ENCODE measurements around the gene ZNF416.

Gene ZNF416

DNA sequence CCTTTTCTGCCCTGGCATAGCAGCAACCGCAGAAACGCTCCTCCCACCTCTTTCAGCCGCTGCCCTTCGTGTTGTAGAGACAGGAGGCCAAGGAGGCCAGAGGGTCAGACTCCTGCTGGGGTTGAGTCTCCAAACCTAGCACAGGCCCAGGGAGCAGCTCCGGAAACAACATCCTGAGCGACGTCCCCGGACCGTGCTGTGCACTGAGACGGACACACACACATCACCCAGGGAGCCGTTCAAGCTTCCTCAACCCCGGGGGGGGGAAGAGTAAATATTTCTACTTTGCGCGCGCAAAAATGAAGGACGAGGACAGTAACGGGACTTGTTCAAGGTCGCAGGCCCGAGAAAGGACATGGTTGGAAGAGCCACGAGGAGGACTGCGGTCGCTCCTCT, 19.7 kb downstream of the ZNF416 start:
- ATAC-seq = peak; percentile 13 to 18

DNA sequence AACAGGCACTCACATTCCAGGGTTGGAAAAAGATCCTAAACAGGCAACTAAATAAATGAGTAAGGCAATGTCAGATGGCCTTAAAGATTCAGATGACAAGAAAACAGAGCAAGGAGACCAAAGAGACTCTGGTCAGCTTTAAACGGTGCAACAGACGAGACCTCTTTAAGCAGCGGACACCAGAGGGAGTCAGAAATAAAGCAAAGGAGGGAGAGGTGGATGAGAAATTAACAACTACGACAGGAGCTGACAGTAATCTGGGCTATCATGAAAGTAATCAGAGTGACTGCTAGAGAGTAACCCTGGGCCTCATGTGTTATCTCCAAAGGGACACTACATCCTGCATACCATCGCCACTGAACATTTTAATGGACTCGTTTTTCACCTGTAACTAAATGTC, 20.2 kb downstream of the ZNF416 start:
- no peak for ATAC-seq

DNA sequence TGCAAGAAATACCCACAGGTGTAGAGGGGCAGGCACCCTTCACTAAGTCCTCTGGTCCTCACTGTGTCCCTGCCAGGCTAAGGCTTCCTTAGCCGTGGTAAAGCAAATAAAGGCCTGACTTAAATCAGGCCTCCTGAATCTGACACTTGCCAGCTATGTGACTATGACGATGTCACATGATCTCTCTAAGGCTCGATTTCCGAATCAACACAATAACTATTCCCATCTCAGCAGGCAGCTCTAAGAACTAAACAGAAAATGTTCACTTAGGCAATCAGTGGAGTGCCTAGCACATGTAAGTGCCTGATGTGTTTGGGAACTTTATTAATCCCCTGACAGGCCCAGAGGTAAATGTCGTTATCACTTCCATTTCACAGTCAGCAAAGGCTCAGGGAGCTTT, 21.1 kb downstream of the ZNF416 start:
- no peak for ATAC-seq

DNA sequence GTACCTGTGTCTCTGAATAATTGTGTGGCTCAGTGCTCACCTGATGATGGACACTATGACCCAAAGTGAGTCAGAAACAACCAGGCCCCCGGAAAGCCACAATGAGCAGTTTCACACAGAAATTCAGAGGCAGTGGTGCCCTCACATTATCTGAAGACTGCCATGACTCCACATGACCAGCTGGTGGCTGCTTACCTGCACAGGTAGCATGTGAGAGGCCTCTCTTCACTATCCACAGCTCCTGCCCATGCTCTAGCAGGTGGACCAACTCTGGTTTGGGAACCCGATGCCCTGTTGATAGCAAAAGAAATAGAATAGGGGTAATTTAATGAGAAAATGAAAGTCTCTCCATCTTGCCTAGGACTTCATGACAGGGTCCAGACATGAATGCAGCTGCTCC, 26.3 kb downstream of the ZNF416 start:
- no peak for ATAC-seq

DNA sequence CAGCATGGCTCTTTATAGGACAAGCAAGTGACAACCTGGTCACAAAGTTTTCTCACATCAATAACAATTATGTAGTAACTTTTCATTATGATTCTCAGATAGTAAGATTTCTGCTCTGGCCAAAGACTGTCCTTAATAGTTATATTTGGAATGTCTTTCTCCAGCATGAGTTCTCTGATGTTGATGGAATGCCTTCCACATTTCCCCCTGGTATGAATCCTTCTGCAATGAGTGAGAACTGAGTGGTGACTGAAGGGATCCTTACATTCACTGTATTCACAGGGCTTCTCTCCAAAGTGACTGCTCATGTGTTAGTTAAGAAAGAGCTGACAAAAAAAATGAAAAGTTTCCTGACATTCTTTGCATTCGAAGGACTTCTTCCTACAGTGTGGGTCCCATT, 32.2 kb downstream of the ZNF416 start:
- no peak for ATAC-seq

DNA sequence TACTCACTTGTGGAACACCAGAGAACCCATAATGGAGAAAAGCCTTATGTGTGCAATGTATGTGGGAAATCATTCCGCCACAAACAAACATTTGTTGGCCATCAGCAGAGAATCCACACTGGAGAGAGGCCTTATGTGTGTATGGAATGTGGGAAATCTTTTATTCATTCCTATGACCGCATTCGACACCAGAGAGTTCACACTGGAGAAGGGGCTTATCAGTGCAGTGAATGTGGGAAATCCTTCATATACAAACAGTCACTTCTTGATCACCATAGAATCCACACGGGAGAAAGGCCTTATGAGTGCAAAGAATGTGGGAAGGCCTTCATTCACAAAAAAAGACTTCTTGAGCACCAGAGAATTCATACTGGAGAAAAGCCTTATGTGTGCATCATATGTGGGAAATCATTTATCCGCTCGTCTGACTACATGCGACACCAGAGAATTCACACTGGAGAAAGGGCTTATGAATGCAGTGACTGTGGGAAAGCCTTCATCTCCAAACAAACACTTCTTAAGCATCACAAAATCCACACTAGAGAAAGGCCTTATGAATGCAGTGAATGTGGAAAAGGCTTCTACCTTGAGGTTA, 40.7 kb downstream of the ZNF416 start:
- ATAC-seq = no peak

DNA sequence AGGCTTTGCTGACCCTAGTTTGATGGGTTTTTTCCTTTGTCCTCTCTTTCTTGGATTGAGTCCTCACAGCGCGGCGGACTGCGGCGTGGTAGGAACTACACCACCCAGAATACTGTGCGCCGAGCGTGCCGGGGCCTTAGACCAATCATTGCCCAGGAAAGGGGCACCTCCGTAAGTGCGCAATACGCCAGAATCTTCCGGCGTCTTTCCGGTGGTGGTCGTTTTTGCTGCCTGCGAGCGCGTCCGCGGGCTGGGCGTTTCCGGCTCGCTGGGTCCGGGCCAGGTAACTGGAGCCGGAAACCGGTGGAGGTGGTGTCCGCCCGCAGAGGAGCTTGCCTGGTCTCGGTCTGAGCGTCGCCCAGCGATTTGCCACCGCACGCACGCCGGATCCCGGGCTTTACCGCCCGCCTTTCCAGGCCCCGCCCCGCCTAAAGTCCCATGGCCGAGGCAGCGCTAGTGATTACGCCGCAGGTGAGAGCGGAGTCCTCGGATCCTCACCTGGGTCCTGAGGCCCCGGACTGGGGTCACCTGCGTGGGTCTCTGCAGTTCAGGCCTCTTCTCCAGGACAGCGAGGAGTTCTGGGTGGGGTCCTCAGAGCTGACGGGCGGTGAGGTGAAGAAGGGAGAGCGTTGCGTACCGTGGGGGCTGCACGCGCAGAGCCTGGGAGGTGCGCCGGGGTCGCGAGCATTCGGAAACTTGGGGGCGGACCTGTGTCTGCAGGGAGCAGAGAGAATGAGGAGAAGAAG, 51.4 kb downstream of the ZNF416 start, which contains the start of gene ZNF549:
ZNF549 (plus strand) TSS at position 221 of the 746 bp plus-strand sequence; CDS start at position 439, 218 bp downstream.
- peak; percentile 100 for ATAC-seq
